Hepatic stellate cell (primary cell): Measurements from ENCODE around the gene KCTD7.
"Not testable (repeated sequence)": the region's sequence is repeated elsewhere in the genome, so short reads cannot be mapped to it uniquely, and the experiment has no call there.

Experiments
- DNase-seq: peaks from one replicate; pipeline ENCODE4 v3.0.0; 2011; ENCODE audit warnings: low spot score

KCTD7 gene

DNA sequence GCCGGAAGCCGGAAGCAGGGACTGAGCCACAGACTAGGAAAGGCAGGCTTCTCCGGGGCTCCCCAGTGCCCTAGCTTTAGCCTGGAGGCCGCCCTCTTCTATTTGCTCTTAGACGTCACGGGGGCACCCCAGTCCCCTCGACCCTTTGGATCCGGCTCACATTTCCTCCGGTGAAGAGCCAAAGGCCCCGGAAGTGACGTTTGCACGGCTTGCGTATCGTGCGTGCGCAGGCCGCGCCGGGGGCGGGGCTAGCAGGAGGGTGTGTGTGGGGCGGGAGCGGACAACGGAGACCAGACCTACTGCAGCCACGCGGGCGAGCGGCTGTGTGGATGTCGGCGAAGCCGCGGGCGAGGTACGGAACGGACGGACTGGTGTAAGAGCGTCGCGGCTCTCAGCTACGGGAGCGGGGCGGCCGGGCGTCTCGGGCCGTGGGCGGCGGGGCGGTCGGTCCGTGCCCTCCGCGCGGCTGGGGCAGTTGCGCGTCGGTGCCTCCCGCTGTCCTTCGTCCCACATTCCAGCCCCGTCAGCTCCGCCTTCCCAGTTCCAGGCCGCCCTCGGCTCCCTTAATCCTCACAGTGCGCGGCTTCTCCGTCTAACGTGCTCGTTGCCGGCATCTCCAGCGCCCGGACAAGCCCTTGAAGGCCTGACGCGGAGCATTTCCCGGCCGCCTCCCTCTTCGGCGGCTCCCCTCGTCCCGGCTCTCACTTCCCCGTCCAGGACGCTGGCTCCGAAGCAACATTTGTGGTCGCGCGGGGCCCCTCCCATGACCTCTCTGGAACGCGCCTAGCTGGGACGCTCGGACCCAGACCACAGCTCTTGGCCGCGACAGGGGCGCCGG, 25.8 kb downstream of the KCTD7 start:
- peak; percentile 94 for DNase-seq

DNA sequence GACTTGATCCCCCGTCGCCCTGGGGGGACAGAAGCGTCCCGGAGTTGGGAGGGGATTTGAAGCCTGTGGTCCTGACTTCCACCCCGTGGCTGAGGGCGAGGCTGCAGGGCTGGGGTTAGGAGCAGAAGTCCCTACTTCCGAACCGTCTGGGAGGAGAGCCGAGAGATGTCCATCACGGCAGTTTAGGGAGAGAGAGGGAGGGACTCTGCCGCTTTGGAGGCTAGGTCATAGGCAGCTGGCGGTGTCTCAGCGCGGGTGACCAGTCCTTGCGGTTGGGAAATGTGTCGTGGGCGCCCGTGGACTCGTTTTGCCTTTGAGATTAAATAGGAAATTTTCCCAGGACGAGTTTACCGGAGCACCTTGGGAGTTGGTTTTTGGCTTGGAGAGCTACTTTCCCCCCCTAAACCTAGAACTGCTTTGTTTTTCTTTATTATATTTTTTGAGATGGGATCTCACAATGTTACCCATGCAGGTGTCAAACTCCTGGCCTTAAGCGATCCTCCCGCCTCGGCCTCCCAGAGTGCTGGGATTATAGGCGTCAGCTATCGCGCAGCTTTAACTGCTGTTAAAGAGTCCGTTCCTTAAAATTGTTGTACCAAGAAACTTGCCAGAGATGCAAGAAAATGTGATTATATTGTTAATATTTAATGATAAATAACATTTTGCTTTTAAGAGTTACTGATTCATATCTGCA, 26.6 kb downstream of the KCTD7 start:
- DNase-seq = peak; percentile 39

DNA sequence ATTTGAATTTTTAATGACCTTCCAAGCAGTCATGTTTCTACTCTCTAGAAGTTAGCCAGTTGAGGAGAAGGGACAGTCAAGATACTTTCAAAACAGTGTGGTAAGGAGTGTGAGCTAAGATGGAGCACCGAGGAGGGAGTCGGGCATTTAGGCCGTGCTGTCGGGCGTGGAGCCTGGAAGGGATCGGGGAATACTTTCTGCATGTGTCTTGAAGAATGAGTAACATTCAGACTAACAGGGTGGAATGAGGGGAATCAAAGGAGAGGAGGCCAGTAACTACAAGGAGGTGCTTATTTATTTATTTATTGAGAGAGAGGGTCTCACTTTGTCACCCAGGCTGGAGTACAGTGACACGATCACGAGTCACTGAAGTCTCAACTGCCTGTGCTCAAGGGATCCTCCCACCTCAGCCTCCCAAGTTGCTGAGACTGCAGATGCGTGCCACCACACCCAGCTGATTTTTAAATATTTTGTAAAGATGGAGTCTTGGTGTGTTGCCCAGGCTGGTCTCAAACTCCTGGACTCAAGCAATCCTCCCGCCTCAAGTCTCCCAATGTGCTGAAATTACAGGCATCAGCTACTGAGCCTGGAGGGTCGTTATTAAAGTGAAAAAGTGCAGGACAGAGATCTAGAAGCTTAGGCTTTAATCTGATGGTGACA, 27.3 kb downstream of the KCTD7 start:
- DNase-seq = peak; percentile 13

DNA sequence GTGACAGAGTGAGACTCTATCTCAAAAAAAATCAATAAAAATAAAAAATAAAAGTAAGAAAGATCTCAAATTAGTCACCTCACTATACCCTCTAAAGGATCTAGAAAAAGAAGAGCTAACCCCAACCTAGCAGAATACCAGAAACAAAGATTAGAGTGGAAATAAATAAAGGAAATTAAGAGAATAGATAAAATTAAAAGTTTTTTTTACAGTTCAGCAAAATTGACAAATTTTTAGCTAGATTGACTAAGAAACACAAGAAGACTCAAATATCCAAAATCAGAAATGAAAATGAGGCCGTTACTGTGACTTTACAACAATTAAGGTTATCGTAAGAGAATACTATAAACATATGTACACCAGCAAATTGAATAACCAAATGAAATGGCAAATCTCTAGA, 29.1 kb downstream of the KCTD7 start:
- no peak for DNase-seq

DNA sequence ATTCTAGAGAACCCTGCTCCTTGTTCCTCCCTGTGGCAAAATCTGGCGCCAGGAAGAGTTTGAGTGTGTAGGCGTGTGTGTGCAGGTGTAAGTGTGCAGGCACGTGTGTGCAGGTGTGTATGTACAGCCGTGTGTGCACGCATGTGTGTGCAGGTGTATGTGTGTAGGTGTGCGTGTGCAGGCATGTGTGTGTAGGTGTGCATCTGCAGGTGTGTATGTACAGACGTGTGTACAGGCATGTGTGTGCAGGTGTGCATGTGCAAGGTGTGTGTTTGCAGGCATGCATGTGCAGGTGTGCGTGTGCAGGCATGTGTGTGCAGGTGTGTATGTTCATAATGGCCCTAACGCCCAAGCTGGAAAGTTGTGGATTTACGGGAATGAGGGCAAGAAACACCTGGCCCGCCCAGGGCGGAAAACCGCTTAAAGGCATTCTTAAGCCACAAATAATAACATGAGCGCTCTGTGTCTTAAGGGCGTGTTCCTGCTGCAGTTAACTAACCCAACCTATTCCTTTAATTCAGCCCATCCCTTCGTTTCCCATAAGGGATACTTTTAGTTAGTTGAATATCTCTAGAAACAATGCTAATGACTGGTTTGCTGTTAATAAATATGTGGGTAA, 34.1 kb downstream of the KCTD7 start:
- DNase-seq = no peak

DNA sequence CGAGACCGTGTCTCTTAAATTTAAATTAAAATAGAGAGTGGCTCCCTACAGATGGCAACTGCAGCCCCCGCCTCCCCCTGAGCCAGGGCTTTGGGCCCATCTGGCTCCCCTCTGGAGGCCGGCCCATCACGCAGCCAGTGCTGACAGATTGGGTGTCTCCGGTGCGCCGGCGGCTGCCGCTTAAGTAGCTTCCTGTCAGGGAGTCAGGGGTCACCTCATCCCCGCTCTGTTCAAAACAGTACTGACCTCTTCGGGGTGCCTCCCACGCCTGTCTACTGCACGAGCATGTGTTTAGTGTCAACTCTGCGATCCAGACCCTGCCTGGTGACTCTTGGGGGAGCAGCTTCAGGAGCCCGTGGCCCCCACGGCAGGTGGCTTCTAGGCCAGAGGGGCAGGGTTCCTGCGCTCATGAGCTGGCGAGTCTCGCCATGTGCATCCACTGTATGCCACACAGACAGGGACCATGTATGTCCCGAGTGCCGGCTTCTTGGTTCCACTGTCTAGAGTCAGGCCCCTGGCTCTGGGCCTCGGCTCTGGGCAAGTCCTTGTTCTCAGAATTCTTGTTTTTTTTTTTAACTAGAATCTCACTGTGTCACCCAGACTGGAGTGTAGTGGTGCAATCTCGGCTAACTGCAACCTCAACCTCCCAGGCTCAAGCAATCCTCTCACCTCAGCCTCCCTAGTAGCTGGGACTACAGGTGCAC, 36.1 kb downstream of the KCTD7 start:
- DNase-seq = no peak

DNA sequence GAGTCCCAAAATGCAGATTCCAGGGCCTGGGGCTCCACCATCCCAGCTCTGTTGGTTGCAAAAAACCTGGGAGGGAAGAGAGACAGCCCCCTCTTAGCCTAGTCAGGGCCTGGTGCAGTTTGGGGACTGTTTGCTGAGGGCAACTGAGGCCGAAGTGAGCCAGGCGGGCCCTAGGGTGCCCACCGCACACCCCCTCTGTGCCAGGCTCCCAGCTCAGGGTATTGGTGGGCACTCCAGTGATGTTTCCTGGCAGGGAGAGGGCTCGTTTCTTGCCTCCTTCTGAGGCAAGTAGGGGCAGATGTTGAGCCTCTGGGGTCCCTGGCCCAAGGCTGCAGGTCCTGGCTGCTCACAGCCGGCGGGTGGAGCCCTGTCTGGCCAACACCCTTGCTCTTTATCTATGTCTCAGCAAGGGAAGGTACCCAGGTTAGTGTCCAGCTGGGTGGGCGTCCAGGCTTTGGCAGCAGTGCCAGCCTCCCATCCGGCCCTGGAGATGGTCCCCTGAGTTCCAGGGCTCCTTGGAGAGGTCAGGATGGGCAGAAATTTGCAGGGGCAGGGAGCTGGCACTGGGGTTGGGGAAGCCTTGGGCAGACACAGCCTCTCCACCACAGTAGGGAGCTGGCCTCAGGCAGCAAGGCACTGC, 37.8 kb downstream of the KCTD7 start:
- DNase-seq = no peak

DNA sequence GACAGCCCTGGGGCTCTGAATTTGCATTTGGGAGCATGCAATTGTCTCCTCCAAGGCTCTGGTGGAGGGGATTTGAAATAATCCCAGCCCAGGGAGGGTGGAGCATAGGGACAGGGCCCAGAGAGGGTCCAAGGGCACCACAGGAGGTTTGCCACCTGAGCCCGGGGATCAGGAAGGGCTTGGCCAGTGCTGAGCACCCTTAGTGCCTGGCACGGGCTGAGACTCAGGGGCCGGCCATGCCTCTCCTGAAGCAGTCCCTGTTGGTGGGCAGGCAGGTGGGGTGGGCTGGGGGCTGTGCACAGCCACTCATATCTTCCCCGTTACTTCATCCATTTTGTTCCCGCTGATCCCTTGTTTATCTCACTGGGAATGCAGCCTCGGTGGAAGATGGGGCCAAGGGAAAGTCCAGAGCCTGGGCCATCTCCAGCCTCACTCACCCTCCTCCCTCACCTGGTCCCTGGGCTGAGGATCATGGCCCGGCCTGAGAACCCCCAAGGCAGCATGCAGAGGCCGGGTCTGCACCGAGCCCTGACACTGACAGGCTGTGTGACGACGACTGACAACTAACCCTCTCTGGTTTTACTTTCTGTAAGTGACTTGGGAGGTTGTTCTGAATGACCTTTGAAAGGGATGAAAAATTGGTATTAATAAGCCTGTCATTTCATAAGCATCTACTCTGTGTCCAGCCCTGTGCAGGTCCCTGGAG, 38.5 kb downstream of the KCTD7 start:
- DNase-seq = no peak

DNA sequence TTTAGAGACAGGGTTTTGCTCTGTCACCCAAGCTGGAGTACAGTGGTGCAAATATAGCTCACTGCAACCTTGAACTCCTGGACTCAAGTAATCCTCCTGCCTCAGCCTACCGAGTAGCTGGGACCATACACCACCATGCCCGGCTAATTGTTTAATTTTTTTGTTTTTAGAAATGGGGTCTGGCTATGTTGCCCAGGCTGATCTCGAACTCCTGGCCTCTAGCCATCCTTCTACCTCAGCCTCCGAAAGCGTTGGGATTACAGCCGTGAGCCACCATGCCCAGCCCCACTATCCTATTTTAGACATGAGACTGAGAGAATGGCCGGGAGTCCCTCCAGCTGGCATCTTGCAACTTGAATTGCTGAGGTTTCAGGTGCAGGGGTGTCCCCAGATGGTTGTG, 39.4 kb downstream of the KCTD7 start:
- DNase-seq = no peak

DNA sequence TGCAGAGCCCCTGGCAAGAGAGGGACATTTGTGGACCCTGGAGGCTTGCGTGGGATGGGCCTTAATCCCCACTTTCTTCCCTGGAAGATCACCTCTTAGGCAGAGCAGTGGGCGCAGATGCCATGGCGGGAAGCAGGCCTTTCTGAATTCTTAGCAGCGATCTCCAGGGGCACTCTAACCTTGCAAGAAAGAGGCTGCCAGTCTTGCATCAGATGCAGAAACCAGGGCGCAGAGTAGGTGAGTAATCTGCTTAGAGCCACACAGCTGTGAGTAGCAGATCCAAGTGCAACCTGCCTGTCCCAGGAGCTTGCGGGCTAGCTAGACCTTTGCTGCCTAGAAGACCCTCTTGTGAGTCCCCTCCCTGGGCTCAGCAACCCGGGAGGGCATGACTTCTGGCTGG, 40.0 kb downstream of the KCTD7 start:
- no peak for DNase-seq

DNA sequence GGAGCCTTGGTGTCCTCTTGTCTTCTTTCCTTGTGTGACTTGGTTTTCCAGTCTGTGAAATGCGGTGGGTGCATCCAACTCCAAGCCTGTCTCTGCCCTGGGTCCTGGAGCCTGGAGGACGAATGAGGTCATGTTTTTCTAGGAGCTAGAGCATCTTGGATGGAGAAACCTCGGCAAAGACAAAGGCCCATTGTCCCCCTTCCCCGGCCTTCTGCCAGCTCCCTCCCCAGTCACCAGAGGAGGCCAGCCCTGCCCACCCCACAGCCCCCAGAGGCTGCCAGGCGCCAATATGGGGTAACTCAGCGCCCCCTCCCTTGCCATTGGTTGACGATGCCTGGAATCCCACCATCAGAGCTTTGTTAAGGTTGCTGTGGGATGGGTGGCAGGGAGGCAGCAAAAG, 40.4 kb downstream of the KCTD7 start:
- no peak for DNase-seq

DNA sequence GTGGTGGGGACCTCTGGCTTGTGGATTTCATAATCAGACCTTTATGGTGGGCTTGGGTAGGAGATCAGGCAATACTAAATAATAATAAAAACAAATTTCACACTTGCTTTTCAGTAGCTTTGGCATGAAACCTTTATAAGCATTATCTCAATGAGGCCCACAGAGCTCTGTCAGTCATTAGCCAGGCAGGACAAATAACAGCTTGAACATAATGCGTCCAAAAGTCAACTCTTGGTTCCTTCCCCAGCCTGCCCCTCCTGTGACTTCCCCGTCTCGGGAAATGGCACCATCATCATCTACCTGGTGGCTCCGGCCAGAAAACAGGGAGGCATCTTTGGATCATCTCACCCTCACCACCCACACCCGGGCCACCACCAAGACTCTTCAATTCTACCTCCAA, 40.8 kb downstream of the KCTD7 start:
- no peak for DNase-seq

DNA sequence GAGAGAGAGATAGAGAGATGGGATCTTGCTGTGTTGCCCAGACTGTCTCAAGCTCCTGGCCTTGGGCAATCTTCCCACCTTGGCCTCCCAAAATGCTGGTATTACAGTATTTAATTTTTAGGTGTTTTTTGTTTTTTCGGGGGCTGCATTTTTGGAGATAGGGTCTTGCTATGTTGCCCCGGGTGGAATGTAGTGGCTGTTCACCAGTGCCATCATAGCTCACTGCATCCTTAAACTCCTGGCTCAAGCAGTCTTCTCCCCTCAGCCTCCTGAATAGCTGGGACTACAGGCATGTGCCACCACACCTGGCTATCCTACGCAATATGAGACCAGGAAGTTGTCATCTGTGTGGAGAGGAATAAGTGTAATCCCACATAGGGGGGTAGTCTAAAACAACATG, 42.4 kb downstream of the KCTD7 start:
- DNase-seq = no peak

DNA sequence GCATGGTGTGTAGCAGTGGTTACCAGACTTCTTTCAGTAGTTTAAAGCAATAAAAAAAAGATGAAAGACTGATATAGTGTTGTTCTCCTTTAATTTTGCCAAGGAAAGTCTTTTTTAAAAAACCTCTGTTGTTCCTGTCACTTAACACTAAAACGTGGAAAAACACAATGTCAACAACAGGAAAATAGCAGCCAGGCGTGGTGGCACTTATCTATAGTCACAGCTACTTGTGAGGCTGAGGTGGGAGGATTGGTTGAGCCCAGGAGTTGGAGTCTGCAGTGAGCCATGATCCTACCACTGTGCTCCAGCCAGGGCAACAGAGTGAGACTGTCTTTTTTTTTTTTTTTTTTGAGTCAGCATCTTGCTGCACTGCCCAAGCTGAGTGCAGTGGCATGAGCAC, 42.8 kb downstream of the KCTD7 start:
- DNase-seq = not testable (repeated sequence)

DNA sequence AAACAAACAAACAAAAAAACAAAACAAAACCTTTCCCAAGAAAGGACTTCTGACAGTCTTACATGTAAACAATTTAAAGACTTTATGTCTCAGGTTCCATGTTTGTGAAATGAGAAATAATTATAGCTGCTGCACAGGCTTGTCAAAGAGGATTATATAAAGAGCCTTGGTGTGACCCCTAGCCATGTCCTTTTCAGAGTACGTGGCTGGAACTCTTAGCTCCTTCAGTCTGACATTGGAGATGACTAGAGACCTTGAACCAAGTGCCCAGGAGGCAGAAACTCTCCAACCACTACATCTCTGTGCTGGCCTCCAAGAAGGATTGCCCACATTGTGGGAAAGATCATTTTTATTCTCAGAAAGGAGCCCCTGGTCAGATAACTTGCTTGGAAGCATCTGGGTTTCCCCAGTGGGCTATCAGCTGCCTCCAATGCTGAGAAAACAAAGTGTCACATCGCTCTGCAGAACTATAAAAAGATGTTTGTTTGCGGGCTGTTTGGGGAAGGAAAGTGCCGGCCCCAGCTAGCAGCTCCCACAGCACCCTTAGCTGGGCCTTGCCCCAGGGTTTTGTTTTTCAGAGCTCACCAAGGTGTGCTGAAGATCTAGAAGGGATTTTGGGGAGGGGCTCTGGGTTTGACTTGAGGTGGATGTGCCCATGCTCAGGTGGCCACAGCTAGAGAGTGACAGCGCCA, 43.9 kb downstream of the KCTD7 start:
- not testable (repeated sequence) for DNase-seq

DNA sequence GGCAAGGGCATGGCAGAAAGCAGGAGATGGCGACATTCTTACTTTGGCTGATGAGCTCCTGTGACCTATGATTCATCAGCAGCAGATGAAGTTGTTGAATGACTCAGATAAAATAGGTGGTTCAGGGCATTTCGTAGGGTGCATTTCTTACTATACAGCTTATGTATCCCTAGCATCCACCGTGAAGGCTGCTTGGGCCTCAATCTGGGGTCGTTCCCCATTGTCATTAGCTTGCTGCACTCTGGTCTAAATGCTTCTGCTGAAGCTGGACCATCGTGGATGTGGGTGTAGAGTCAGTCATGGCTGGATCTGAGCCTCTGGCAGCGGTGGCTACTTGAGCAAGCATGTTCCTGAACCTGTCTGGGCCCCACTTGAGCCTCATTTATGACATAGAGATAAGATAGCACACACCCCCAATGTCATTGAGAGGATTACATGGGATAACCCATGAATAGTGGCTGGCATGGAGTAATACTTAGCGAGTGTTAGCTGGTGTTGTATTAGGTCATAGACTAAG, 44.5 kb downstream of the KCTD7 start:
- not testable (repeated sequence) for DNase-seq

DNA sequence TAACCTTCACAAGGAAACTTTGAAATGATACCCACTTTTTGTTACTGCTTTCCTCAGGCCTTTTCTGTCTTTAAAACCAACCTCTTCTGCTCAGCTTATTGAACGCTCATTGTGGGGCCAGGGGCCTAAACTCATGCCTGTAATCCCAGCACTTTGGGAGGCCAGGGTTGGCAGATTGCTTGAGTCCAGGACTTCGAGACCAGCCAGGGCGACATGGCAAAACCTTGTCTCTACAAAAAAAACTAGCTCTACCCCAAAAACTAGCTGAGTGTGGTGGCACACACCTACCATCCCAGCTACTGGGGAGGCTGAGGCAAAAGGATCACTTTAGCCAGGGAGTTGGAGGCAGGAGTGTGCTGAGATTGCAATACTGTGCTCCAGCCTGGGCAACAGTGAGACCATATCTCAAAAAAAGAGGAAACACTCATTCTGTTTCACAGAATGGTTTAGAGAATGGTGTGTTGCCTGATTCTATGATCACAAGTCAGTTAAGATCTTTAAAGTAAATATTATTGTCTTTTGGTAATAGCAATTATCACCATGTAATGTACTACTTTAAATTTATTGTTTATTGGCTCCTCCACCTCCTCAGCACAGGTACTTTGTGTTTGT, 51.1 kb downstream of the KCTD7 start:
- DNase-seq = no peak

DNA sequence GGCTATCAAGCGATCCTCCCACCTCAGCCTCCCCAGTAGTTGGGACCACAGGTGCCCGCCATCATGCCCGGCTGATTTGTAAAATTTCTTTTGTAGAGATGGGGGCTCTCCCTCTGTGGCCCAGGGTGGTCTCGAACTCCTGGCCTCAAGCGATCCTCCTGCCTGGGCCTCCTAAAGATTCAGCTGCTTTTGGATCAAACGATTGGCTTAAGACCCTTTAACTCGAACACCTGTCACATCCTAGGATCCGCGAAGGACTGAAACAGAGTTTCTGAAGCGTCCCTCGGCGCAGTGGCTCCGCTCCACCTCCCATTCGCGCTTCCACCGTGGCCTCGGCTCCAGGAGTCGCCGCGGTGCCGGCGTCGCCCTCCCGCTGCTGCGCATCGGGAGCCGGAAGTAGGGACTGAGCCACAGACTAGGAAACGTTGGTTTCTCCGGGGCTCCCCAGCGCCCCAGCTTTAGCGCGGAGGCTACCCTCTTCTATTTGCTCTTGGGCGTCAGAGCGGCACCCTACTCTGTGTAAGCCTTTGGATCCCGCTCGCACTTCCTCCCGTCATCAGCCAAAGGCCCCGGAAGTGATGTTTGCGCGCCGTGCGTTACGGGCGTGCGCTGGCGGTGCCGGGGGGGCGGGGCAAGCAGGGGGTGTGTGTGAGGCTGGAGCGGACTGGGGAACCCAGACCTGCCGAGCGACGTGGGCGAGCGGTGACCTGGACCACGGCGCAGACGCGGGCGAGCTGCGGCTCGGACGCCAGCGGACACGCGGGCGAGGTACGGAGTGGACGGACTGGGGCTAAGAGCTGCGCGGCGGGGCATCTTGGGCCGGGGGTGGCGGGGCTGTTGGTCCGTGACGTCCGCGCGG, 53.0 kb downstream of the KCTD7 start:
- DNase-seq = peak; percentile 95
